Amniotic epithelial cell (primary cell): ENCODE data around the gene GCSAML.

Experiments
- DNase-seq: peaks from one replicate; pipeline ENCODE4 v3.0.0-alpha.2; 2010; ENCODE audit warnings: low read depth

The GCSAML gene

GRCh38 chr1:247574236-247574635 lies 25.3 kb downstream of the GCSAML start:
- no peak for DNase-seq

GRCh38 chr1:247574664-247575063 lies 25.7 kb downstream of the GCSAML start:
- no peak for DNase-seq

GRCh38 chr1:247576514-247576913 lies 27.6 kb downstream of the GCSAML start:
- DNase-seq = peak; percentile 3

- DNase-seq = no peak
Measured at GRCh38 chr1:247578946-247579460, 30.1 kb downstream of the GCSAML start.

GRCh38 chr1:247588060-247588459 lies 39.1 kb downstream of the GCSAML start, which contains the start of gene OR2G2:
OR2G2 (plus strand) TSS chr1:247588360; CDS start chr1:247588360, 0 bp downstream.
- no peak for DNase-seq

- no peak for DNase-seq
Measured at GRCh38 chr1:247605286-247605685, 56.4 kb downstream of the GCSAML start, which contains the start of gene OR2G3. OR2G3 (plus strand) TSS chr1:247605586; CDS start chr1:247605586, 0 bp downstream.

- no peak for DNase-seq
Measured at GRCh38 chr1:247613405-247613804, 64.5 kb downstream of the GCSAML start.

- no peak for DNase-seq
Measured at GRCh38 chr1:247614625-247615024, 65.7 kb downstream of the GCSAML start.
